T1000 (cell line): ENCODE data around the gene PEX13.
"Not testable (repeated sequence)": the region's sequence is repeated elsewhere in the genome, so short reads cannot be mapped to it uniquely, and the experiment has no call there.

Source experiments
- DNase-seq: peaks from one replicate; lab custom pipeline; 2025; ENCODE audit warnings: mixed read lengths; lab: John Stamatoyannopoulos, UW

Gene PEX13

DNA sequence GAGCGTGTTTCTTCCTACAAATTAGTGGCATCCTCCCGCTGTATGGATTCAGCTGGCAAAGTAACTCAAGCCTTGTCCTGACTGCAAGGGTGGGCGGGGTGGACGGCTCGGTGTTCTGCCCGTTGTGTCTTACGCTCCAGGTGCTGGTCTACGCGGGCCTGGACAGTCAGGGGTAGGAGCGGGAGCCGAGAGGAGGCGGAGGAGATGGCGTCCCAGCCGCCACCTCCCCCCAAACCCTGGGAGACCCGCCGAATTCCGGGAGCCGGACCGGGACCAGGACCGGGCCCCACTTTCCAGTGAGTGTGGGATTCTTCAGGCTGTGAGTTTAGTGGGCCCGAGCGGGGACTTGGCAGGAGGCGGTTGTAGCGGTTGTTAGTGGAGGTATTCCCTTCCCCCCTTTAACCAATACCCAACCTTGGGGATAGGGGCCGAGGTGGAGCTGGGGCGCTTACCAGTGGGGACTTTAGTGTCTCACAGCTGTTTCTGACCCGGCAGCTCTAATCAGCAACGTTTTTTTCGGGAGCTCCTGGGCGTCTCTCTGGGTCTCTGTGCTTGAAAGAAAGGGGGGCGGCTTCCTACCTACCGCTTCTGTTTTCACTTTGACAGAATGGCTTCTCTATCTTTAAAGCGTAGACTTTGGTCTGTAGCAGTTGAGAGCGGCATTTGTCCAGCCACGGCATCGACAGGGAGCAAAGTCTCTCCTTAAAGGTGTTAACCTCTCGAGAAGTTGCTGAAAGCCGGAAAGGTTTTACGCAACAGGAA lies at the start of gene PEX13, which contains the start of gene PUS10:
TSS of gene PEX13 (plus strand) at position 165 of the 762 bp plus-strand sequence. CDS start at position 205, 40 bp downstream.
TSS of gene PUS10 (minus strand) at position 700 of the 762 bp plus-strand sequence. CDS start 6,365 bp downstream, outside the sequence.
- DNase-seq, result peak; percentile 72

DNA sequence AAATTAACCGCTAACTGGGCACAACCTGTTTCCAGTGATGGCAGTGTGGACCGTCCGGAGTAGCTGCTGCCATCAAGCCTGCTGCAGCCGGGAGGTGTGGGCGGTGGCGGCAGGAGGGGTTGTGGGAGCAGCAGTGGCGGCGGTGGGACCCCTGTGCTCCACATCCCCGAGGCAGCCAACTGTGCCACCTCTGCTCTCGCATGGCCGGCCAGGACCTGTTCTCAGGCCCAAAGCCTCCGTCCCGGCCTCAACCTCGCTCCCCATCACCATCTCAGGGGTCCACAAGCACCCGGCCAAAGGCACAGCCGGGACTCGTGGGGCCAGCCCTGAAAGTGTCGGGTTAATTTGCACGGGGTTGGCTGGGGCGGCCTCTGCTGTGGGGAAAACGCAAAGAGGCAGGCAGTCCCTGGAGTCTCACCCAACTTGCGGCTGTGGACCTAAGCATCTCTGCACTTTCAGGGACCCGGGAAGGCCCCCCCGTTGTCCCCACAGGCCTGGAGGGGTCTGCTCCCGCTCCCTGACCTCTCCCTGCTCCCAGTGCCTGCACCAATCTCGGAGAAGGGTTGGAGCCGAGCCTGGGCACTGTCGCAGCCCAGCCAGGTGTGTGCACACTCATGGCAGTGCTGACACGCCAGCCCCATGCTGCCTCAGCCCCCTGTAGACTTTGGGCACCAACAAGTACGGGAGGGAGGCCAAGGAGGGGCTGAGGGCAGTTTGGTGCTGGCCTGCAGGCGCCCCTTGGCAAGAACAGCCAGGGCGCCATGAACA lies 44.4 kb upstream of the PEX13 start:
- no peak for DNase-seq

GRCh38 chr2:60973705-60974104 lies 43.8 kb upstream of the PEX13 start:
- DNase-seq, result no peak

DNA sequence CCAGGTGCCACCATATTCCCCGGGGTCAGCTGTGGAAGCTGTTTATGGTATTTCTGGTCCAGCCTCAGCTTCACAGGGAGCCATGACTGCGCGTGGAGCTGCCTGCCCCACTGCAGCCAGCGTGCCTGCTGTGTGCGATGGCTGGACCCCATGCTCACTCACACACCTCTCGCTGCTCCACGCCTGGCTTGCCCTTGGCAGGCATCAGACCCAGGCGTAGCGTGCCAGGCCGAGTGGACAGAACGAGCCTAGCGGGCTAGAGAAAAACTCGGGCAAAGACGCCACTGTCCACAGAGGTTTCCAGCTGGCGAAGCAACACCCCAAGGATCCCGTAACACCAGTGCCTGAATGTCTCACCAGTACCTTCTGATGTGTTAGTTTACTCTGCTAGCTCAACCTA lies 42.9 kb upstream of the PEX13 start:
- no peak for DNase-seq

- no peak for DNase-seq
These were observed 41.2 kb upstream of the PEX13 start for GRCh38 chr2:60976256-60976850.

- DNase-seq, result no peak
These were observed 40.5 kb upstream of the PEX13 start for GRCh38 chr2:60976875-60977561.

DNA sequence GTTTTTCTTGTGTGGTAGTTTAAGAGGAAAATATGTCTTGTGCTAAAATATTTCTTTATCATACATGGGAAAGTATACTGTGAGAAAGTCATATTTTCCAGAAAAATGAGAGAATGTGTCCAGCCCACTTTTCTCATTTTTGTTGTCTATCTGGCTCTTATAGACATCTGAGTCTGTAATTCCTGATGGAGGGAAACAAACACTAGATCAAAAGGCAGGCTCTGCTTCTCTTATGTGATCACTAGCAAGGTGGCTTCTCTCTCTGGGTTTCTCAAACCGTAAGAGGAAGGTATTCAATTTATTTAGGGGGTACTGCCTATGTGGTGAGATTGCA lies 40.0 kb upstream of the PEX13 start:
- no peak for DNase-seq

DNA sequence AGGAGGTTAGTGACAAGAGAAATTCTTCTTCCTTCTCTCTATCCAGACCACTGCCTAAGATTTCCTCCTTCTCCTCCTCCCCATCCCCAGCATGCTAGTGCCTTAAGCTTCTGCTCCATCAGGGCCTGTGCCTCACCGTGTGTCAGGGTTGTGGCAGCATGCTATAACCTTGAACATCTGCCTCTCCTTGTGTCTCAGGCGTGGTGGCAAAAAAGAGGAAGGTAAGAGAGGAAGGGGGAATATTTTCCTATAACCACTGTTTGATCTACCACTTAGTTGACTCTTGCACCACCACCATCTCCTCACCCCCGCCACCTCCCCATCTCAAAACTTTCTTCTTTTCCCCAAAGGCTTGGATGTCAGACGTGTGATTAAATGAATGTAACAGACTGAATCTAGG lies 38.3 kb upstream of the PEX13 start:
- no peak for DNase-seq

- no peak for DNase-seq
These were observed 37.3 kb upstream of the PEX13 start for GRCh38 chr2:60980071-60980815.

- DNase-seq, result not testable (repeated sequence)
These were observed 35.5 kb upstream of the PEX13 start for GRCh38 chr2:60982066-60982465.

- no peak for DNase-seq
These were observed 32.8 kb upstream of the PEX13 start for GRCh38 chr2:60984720-60985119.

- no peak for DNase-seq
These were observed 30.5 kb upstream of the PEX13 start for GRCh38 chr2:60987041-60987440.

- DNase-seq, result not testable (repeated sequence)
These were observed 29.9 kb upstream of the PEX13 start for GRCh38 chr2:60987656-60988055.

DNA sequence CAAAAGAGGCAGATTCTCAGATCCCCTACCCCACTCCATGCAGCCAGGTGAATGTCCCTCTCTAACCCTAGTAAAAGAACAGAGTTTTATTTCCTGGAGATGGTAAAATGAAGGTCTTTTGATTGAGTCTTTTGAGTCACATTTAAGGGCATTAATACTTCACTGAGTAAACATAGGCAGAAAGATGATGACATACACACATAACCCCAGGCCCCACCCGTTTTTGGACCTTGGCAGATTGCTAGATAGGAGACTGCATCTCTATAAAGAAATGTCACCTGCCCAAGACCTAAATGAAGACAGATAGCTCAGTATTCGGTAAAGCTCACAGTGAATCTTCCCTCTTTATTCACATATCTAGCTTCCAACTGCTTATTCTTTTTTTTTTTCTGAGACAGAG lies 28.3 kb upstream of the PEX13 start:
- no peak for DNase-seq

DNA sequence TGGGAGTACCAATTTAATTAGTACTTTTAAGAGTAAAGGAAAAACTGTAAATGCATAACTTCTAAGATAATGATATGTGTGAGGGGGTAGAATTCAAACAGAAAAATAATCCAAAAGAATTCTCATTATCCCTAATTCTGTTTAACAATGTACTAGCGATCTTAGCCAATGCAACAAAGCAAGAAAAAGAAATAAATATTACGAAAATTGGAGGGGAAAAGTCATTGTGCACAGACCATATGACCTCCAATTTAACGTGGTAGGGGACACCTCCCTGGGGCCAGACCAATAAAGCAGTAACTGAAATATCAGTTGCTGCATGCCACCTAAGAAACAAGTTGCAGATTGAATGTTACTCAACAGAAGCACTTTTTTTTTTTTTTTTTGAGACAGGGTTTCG lies 25.9 kb upstream of the PEX13 start:
- no peak for DNase-seq

GRCh38 chr2:60992985-60993392 lies 24.5 kb upstream of the PEX13 start:
- DNase-seq, result no peak

- no peak for DNase-seq
These were observed 23.4 kb upstream of the PEX13 start for GRCh38 chr2:60994131-60994530.

DNA sequence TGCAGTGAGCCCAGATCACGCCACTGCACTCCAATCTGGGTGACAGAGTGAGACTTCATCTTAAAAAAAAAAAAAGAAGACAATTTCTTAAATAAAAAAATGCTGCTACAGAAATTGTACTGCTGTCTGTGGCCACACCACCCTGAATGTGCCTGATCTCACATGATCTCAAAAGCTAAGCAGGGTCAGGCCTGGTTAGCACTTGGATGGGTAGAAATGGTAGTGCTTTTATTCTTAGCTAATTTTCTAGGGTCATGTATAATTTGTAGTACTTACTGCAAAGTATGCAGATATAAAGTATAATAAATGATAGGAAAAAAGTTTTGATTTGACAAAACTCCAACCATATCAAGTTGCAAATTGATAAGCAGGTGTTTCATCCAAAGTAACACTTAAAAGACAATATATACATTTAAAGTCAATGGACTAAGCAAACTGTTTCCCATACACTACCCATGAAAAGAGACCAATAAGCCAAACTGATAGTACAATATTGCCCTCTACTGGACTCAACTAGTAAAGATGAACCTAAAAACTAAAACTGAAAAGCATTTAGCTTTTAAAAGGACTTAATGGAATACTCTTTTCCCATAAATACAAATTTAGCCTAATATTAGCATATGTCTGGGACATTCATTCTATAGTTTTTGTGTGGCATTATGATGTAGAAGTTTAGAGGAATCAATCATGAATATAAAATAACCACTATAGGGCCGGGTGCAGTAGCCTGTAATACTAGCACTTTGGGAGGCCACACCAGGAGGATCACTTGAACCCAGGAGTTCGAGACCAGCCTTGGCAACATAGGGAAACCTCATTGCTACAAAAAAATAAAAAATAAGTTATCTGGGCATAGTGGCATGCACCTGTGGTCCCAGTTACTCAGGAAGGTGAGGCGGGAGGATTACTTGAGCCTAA lies 18.6 kb upstream of the PEX13 start:
- no peak for DNase-seq

DNA sequence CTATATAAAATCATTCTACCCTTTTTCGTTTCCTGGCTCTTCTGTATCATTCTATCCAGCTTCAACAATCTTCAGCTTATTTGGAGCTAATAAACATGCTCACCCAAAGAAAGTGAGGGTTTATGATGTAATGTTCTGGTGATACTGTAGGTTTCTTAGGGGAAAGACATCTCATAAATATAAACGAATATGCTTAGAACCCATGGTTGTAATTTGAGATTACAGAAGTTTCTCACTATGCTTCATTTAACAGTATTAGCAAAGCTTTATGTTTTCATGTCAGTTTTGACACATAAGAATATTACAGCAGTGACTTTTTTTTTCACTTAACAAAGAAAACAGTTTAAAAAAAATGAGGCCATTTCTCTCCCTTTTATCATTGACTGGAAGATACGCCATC lies 11.8 kb upstream of the PEX13 start:
- DNase-seq, result no peak

GRCh38 chr2:61006486-61007105 lies 10.9 kb upstream of the PEX13 start:
- no peak for DNase-seq
